ENCODE results near the gene MYO1C.
A peak's percentile ranks its signal among the peaks of the same experiment; 100 is the strongest.

MYO1C gene

GRCh38 chr17:1484676-1485422 is 7.6 kb downstream of the MYO1C start:
- FAIRE-seq: no peak

GRCh38 chr17:1484060-1484535 is 8.4 kb downstream of the MYO1C start:
- no peak for FAIRE-seq

- no peak for FAIRE-seq
These were observed 9.8 kb downstream of the MYO1C start for GRCh38 chr17:1482680-1483079.

GRCh38 chr17:1481736-1482135 is 10.8 kb downstream of the MYO1C start:
- FAIRE-seq: no peak

- FAIRE-seq: no peak
These were observed 11.6 kb downstream of the MYO1C start for GRCh38 chr17:1480747-1481465.

- no peak for FAIRE-seq
These were observed 14.1 kb downstream of the MYO1C start for GRCh38 chr17:1478418-1478817.

- no peak for FAIRE-seq
These were observed 17.1 kb downstream of the MYO1C start for GRCh38 chr17:1475321-1475854.

GRCh38 chr17:1474402-1475189 is 17.9 kb downstream of the MYO1C start:
- no peak for FAIRE-seq

- FAIRE-seq: no peak
These were observed 18.6 kb downstream of the MYO1C start for GRCh38 chr17:1473841-1474240.

GRCh38 chr17:1473170-1473569 is 19.3 kb downstream of the MYO1C start:
- no peak for FAIRE-seq

GRCh38 chr17:1471911-1472821 is 20.3 kb downstream of the MYO1C start:
- no peak for FAIRE-seq

GRCh38 chr17:1471490-1471889 is 21.0 kb downstream of the MYO1C start:
- FAIRE-seq: no peak

GRCh38 chr17:1470755-1471462 is 21.6 kb downstream of the MYO1C start:
- no peak for FAIRE-seq

GRCh38 chr17:1470071-1470754 is 22.3 kb downstream of the MYO1C start:
- FAIRE-seq: no peak

GRCh38 chr17:1469231-1469852 is 23.1 kb downstream of the MYO1C start:
- FAIRE-seq: peak; percentile 93

- no peak for FAIRE-seq
These were observed 24.5 kb downstream of the MYO1C start for GRCh38 chr17:1467898-1468492.

- FAIRE-seq: no peak
These were observed 25.2 kb downstream of the MYO1C start for GRCh38 chr17:1467258-1467657.

GRCh38 chr17:1464186-1464585 is 28.3 kb downstream of the MYO1C start:
- no peak for FAIRE-seq

GRCh38 chr17:1462164-1463112 is 30.0 kb downstream of the MYO1C start:
- no peak for FAIRE-seq
